Right lobe of liver (tissue), 6 donors: ENCODE results near the gene OR52H1. TPM values are rescaled to one million over a fixed set of nuclear protein-coding genes. Genes with fewer than 3 reads are reported as not detected.

Experiments used
- ATAC-seq, 4 donors: fragments of 200-7000 bp; cut with Tn5 transposase; one replicate each; pipeline ENCODE4 v1.9.1; 2020; ENCODE audit warnings: mild to moderate bottlenecking in 4 of 4, moderate library complexity in 4 of 4
- DNase-seq, 3 donors: peaks; one replicate each; pipeline ENCODE4 v3.0.0-alpha.2; 2020
- H3K27ac ChIP-seq, 3 donors: fragments of 200-600 bp; one replicate each; pipeline ENCODE4 v1.8.0; 2022
- H3K27me3 ChIP-seq, 2 donors: fragments of 200-600 bp; one replicate each; pipeline ENCODE4 v1.8.0; 2022
- H3K36me3 ChIP-seq, 4 donors: fragments of 200-600 bp; sonication (generic) in 1 of 4; one replicate each; pipeline versions ENCODE4 v1.5.1 to v1.8.0; 2017 to 2022; ENCODE audit warnings: control low read depth in 1 of 4
- H3K4me1 ChIP-seq, 4 donors: fragments of 200-600 bp; sonication (generic) in 1 of 4; one replicate each; pipeline versions ENCODE4 v1.5.1 to v1.8.0; 2017 to 2022; ENCODE audit warnings: control low read depth in 1 of 4
- H3K4me3 ChIP-seq, 3 donors: fragments of 200-600 bp; one replicate each; pipeline ENCODE4 v1.8.0; 2022
- H3K9me3 ChIP-seq, 4 donors: fragments of 200-600 bp; sonication (generic) in 1 of 4; one replicate each; pipeline versions ENCODE4 v1.5.1 to v1.8.0; 2017 to 2022; ENCODE audit warnings: control low read depth in 1 of 4
- POLR2A ChIP-seq: fragments of 450-650 bp; IDR thresholded peaks from one replicate; pipeline ENCODE4 v1.6.1; 2017; ENCODE audit warnings: antibody characterized with exemption, mild to moderate bottlenecking
- WGBS: methylation state at CpG from one replicate; pipeline ENCODE4 v1.1.6; 2018; ENCODE audit warnings: low coverage, low lambda C conversion rate; ENCODE audit not compliant: insufficient coverage; ENCODE audit errors: missing lambda C conversion rate; 5-methylcytosine and 5-hydroxymethylcytosine counted together
- intact Hi-C, 2 donors: fragments of 100-400 bp; cut with DNase I; formaldehyde crosslinking; loops; one replicate each; pipeline versions ENCODE4 v1.11.2 to v1.14.1; 2022
- total RNA-seq, 6 experiments: library from RNA; depleted of rRNA in 2 of 6; stranded (reverse); fragments of >200 nt in 2 of 6; fragmentation: NEBNext Ultra II Directional in 3 of 6; extraction: Animal tissue kit (Norgen Biotek cat#: 25700) in 3 of 6; gene quantifications; one replicate each; pipeline versions ENCODE4 v1.1.0 to v1.2.4, GENCODE V29; 2016 to 2023
- TF ChIP-seq, protein P1 (sequence below), 4 donors: fragments of 200-600 bp in 3 of 4; fragments of 450-650 bp in 1 of 4; IDR thresholded peaks; one replicate each; pipeline versions ENCODE4 v1.5.1 to v1.8.0; 2016 to 2022; ENCODE audit warnings: antibody characterized with exemption in 4 of 4, mild to moderate bottlenecking in 2 of 4
- donor health status: DM: no; HTN: yes; CAD: no.
- donor health status: DM: no; HTN: no; CAD: no.
- donor health status: DM: no; HTN: no; CAD: no.
- donor health status: DM: no; HTN: yes; CAD: no.
- donor health status: DM: no; HTN: yes; CAD: no.

Gene OR52H1
- total RNA-seq, 6 experiments from 2014 or later = 0.49 TPM; not detected in 5

GRCh38 chr11:5564259-5565019, 16.1 kb upstream of the OR52H1 start:
- no peak for DNase-seq
- TF ChIP-seq POLR2A = no peak
- TF ChIP-seq, protein P1, sequence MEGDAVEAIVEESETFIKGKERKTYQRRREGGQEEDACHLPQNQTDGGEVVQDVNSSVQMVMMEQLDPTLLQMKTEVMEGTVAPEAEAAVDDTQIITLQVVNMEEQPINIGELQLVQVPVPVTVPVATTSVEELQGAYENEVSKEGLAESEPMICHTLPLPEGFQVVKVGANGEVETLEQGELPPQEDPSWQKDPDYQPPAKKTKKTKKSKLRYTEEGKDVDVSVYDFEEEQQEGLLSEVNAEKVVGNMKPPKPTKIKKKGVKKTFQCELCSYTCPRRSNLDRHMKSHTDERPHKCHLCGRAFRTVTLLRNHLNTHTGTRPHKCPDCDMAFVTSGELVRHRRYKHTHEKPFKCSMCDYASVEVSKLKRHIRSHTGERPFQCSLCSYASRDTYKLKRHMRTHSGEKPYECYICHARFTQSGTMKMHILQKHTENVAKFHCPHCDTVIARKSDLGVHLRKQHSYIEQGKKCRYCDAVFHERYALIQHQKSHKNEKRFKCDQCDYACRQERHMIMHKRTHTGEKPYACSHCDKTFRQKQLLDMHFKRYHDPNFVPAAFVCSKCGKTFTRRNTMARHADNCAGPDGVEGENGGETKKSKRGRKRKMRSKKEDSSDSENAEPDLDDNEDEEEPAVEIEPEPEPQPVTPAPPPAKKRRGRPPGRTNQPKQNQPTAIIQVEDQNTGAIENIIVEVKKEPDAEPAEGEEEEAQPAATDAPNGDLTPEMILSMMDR (IDR thresholded peaks at IDR 0.05) = no peak
- WGBS = 18% methylated on average over 1 of the region's 1 CpG
- intact Hi-C loops = no loop called here
- Histone ChIP-seq H3K27me3 (no peaks in the 10 kb centered on the region), H3K4me3 (no peak overlapping the region), H3K36me3 (peaks cover 0 to 1% (median 0%) of the 10 kb centered on the region in 4 donors), H3K9me3 (no peaks in the 10 kb centered on the region), H3K27ac (no peak overlapping the region), H3K4me1 (no peaks in the 10 kb centered on the region)
- ATAC-seq = no peak

- no peak for ATAC-seq
- no peak overlapping the region for H3K4me3 ChIP-seq
- TF ChIP-seq, protein P1 (IDR thresholded peaks at IDR 0.05) = no peak
- TF ChIP-seq POLR2A = no peak
- DNase-seq = no peak
- WGBS = 48% methylated on average over 3 of the region's 3 CpGs
- intact Hi-C loops = no loop called here
- no peaks in the 10 kb centered on the region for H3K27me3 ChIP-seq
- no peaks in the 10 kb centered on the region for H3K4me1 ChIP-seq
- no peaks in the 10 kb centered on the region for H3K9me3 ChIP-seq
- H3K27ac ChIP-seq = no peak overlapping the region
- no peaks in the 10 kb centered on the region for H3K36me3 ChIP-seq
Observed at GRCh38 chr11:5557751-5558150, 9.4 kb upstream of the OR52H1 start.

- H3K9me3 ChIP-seq = no peaks in the 10 kb centered on the region
- 60% methylated on average over 3 of the region's 3 CpGs for WGBS
- H3K4me3 ChIP-seq = no peak overlapping the region
- no peak for TF ChIP-seq POLR2A
- TF ChIP-seq, protein P1 (IDR thresholded peaks at IDR 0.05) = no peak
- no peak for ATAC-seq
- intact Hi-C loops = no loop called here
- H3K27ac ChIP-seq = no peak overlapping the region
- H3K27me3 ChIP-seq = no peaks in the 10 kb centered on the region
- no peaks in the 10 kb centered on the region for H3K36me3 ChIP-seq
- DNase-seq = no peak
- no peaks in the 10 kb centered on the region for H3K4me1 ChIP-seq
Observed at GRCh38 chr11:5556596-5557188, 8.4 kb upstream of the OR52H1 start.

DNA sequence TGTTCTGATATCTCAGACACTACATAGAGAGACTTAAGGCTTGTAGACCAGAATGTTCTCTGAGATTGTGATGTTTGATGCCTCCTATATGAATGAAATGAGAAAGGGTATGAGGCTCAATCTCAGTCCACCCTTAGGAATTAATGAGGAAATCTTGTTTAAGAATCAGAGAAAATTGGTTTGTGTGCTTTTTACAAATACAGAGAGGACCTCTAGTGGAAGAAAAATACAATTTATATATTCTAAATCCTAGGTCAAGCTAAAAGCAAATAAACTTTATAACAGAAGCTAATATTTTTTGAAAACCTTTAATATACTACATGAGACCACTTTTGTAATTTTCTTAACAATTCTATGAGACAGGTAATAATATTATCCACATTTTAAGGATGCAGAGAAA, 5.0 kb upstream of the OR52H1 start:
- Histone ChIP-seq H3K36me3 (no peaks in the 10 kb centered on the region), H3K4me3 (no peak overlapping the region), H3K9me3 (no peaks in the 10 kb centered on the region), H3K4me1 (no peaks in the 10 kb centered on the region), H3K27me3 (no peaks in the 10 kb centered on the region), H3K27ac (no peak overlapping the region)
- ATAC-seq = no peak
- TF ChIP-seq, protein P1 (IDR thresholded peaks at IDR 0.05) = peak in 3 of 4 donors; percentile 16 to 25 (median 22)
- no peak for TF ChIP-seq POLR2A
- no peak for DNase-seq
- intact Hi-C loops = no loop called here
